Fibroblast of the aortic adventitia (primary cell): ENCODE data around the gene WNT2B. TPM values are rescaled to one million over a fixed set of nuclear protein-coding genes. Genes with fewer than 3 reads are reported as not detected.
A peak's percentile ranks its signal among the peaks of the same experiment; 100 is the strongest.

Source experiments
- DNase-seq: peaks from one replicate; pipeline ENCODE4 v3.0.0-alpha.2; 2010; ENCODE audit warnings: low read depth
- H3K4me3 ChIP-seq: 2 replicates; pipeline ENCODE4 v1.5.1; 2011; ENCODE audit warnings: low read depth, mild to moderate bottlenecking, control low read depth, low read length, moderate library complexity
- CTCF ChIP-seq: IDR thresholded peaks from 2 replicates; pipeline ENCODE4 v1.5.1; 2011; ENCODE audit warnings: mild to moderate bottlenecking, low read length, control low read depth, inconsistent platforms; ENCODE audit not compliant: insufficient read depth
- total RNA-seq: library from RNA; depleted of rRNA; stranded (reverse); fragments of >200 nt; gene quantifications from 2 replicates; pipeline ENCODE4 v1.2.3, GENCODE V29; 2012; ENCODE audit warnings: low replicate concordance

WNT2B gene
- total RNA-seq, 1 donor = 2.4 TPM

GRCh38 chr1:112515311-112516009 lies 6.7 kb downstream of the WNT2B start:
- H3K4me3 ChIP-seq = no peak overlapping the region
- DNase-seq = peak; percentile 82
- no peak for TF ChIP-seq CTCF

GRCh38 chr1:112516141-112516540 lies 7.4 kb downstream of the WNT2B start:
- H3K4me3 ChIP-seq = no peak overlapping the region
- TF ChIP-seq CTCF = no peak
- DNase-seq = no peak

- no peak for TF ChIP-seq CTCF
- H3K4me3 ChIP-seq = no peak overlapping the region
- DNase-seq = no peak
Observed at GRCh38 chr1:112517231-112517630, 8.5 kb downstream of the WNT2B start.

GRCh38 chr1:112517646-112518045 lies 8.9 kb downstream of the WNT2B start:
- DNase-seq = no peak
- TF ChIP-seq CTCF = no peak
- H3K4me3 ChIP-seq = no peak overlapping the region

GRCh38 chr1:112518186-112518585 lies 9.4 kb downstream of the WNT2B start:
- TF ChIP-seq CTCF = no peak
- H3K4me3 ChIP-seq = no peak overlapping the region
- DNase-seq = no peak

- TF ChIP-seq CTCF = no peak
- no peak for DNase-seq
- H3K4me3 ChIP-seq = no peak overlapping the region
Observed at GRCh38 chr1:112520166-112520565, 11.4 kb downstream of the WNT2B start.

GRCh38 chr1:112522621-112523020 lies 13.9 kb downstream of the WNT2B start:
- peak; percentile 75 for DNase-seq
- no peak for TF ChIP-seq CTCF
- H3K4me3 ChIP-seq = no peak overlapping the region
